GM12874 (cell line): Measurements from ENCODE around the gene MTERF1.

Source experiments
- TF ChIP-seq, protein P1 (sequence below): IDR thresholded peaks from 2 replicates; pipeline ENCODE4 v1.5.1; 2011; ENCODE audit warnings: low read depth, mild to moderate bottlenecking, control low read depth, low read length, moderate library complexity; ENCODE audit not compliant: insufficient read depth

The MTERF1 gene, protein sequence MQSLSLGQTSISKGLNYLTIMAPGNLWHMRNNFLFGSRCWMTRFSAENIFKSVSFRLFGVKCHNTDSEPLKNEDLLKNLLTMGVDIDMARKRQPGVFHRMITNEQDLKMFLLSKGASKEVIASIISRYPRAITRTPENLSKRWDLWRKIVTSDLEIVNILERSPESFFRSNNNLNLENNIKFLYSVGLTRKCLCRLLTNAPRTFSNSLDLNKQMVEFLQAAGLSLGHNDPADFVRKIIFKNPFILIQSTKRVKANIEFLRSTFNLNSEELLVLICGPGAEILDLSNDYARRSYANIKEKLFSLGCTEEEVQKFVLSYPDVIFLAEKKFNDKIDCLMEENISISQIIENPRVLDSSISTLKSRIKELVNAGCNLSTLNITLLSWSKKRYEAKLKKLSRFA

DNA sequence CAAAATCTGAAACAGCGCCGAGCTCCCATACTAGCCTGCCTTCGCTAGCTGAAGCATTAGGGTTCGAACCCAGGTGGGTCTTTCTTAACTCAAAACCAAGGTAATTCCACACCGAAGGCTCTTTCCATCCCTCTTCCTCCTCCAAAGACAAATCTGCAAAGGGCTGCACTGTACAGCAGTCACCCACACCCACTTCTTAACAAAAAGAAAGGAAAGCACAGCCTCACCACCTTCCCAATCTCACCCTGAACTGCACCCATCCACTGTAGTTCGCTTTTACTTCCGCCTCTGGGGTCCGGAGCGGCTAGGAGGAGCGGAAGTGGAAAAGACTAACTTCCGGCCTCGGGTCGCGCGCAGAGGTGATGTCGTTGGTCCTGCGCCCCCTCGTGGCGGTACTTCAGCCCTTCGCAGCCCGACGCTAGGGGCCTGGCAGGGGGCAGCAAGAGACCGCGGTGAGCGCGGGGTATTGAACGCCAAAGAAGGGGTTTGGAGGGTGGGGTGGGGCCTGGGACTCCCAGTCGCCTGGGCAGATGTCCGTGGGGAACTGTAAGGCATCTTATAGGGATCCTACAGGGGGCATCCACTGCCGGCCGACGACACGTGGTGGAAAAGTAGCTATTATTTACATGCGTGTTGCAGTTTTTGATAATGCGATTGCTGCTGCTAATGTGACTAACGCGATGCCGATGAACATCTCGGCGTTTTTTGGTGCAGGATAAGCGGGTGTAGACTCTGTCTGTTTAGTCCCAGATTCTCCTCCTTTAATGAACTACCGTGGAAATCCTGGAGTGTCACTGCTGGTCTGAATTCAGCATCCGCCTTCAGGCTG is at the start of gene MTERF1:
TSS of gene MTERF1 (minus strand) at position 290 of the 829 bp plus-strand sequence. CDS start 619 bp downstream, outside the sequence.
- TF ChIP-seq, protein P1, sequence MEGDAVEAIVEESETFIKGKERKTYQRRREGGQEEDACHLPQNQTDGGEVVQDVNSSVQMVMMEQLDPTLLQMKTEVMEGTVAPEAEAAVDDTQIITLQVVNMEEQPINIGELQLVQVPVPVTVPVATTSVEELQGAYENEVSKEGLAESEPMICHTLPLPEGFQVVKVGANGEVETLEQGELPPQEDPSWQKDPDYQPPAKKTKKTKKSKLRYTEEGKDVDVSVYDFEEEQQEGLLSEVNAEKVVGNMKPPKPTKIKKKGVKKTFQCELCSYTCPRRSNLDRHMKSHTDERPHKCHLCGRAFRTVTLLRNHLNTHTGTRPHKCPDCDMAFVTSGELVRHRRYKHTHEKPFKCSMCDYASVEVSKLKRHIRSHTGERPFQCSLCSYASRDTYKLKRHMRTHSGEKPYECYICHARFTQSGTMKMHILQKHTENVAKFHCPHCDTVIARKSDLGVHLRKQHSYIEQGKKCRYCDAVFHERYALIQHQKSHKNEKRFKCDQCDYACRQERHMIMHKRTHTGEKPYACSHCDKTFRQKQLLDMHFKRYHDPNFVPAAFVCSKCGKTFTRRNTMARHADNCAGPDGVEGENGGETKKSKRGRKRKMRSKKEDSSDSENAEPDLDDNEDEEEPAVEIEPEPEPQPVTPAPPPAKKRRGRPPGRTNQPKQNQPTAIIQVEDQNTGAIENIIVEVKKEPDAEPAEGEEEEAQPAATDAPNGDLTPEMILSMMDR, result peak; percentile 96

DNA sequence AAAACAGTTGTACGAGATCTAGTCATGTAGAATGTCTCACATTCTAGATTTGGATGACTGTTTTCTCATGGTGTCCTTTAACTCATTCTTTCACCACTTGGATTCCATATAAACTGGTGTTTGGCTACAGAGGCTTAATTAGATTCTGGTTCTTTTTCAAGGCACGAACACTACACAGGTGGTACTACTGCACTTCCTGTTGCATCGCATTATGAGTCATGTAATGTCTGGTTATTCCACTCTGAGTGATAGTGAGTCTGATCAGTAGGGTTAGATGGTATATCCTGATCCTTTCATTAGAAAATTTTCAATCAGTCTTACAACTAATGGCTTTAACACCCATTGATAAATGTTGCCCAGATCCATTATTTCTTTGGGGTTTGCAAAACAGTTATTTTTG is 49.0 kb upstream of the MTERF1 start:
- TF ChIP-seq, protein P1, result no peak

DNA sequence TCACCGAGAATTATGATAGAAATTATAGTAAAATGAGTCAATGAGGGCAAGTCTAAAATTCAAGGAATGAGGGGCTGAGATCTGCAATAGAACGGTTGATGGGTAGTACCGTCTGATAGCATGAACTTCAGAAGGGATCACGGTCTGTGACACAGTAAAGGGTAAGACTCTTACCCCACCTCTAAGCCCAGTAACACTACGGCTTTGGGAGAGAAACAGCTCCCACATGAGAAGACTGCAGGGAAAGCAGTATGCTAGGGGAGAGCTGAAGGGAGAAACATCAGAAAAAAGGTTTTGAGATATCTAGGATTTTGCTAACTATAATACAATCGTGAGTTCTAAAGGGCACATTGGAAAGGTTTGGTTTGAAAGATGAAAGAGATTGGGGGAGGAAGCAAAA is 47.4 kb upstream of the MTERF1 start:
- TF ChIP-seq, protein P1, result no peak

DNA sequence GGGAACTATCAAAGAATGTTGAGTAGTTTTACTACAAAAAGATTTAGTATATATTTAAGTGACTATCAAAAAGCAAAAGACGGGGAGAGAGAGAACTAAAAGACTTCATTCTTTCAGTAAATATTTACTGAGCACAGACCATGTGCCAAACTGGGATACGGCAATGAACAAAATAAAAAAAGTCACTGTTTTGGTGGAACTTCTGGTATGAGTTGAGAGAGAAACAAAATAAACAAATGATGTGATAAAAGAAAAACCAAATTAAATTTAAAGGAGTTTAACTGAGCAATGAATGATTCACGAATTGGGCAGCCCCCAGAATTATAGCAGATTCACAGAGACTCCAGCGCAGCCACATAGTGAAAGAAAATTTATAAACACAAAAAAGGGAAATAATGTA is 42.4 kb upstream of the MTERF1 start:
- TF ChIP-seq, protein P1, result no peak

DNA sequence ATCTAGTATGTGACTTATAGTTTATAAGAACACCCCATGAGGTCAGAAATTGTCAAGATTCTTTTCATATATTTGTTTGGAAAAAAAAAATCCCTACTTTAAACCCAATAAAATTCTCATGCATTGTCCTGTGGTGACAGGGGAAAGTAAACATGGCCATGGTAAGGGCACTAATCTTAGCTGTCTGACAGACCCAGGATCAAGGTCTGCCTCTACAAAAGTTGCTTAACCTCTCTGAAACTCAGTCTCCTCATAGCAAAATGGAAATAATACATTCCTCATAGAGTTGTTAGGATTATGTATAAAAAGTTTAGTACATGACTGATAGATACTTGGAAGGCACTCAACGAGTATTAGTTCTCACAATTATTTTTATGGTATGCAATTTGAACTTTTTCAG is 37.9 kb upstream of the MTERF1 start:
- TF ChIP-seq, protein P1, result no peak

DNA sequence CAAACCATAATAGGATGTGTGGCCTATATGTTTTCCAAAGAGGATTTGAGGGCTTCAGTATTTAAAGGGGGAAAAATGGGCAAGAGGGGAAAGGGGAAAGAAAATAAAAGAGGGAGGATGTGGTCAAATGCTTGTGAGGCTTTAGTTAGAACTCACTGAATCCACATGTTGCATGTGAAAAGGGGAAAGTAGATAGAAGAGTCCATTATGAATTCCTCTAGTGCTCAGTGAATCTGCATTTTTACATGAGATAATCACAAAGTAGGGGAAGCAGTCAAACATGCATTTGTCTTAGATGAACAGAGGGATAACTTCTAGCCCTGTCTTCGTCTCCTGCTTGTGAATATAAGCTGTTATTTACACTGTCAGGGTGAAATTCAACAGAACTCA is 35.5 kb upstream of the MTERF1 start:
- TF ChIP-seq, protein P1, result no peak

DNA sequence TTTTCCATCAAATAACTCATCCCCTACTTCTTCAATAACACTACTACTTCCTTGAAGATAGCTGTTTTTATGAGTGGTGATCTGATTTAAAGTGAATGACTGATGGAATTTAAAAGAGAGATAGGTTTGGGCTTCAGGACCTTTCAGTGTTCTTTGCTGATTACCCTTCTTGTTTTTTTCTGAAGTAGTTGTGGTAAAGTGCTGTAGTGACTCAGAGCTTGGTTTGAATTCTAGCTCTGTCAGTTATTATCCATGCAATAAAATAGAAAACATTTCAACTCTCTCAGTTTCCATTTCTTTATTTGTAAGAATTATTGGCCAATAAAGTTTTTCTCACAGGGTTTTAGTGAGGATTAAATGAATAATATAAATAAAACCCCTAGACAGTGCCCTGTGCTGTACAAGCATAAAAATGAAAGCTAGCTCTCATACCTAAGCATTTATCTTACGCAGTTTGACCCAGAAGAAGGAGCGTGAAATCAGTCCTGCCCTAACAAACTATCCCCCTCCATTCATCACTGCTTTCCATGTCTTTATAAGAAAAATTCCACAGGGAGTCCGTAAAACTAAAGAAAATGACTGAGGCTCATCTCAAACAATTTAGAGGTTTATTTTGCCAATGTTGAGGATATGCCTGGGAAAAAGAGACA is 35.0 kb upstream of the MTERF1 start:
- TF ChIP-seq, protein P1, result no peak
